Testis (tissue), 5 donors: Measurements from ENCODE around the gene DFFB. TPM values are rescaled to one million over a fixed set of nuclear protein-coding genes. Genes with fewer than 3 reads are reported as not detected.
A peak's percentile ranks its signal among the peaks of the same experiment; 100 is the strongest.
"Not testable (repeated sequence)": the region's sequence is repeated elsewhere in the genome, so short reads cannot be mapped to it uniquely, and the experiment has no call there.

Experiments
- DNase-seq: peaks from one replicate; pipeline ENCODE4 v3.0.0-alpha.2; 2019
- H3K27ac ChIP-seq, 2 donors: fragments of 200-600 bp; sonication (generic); one replicate each; pipeline ENCODE4 v1.5.1; 2019
- H3K27me3 ChIP-seq: fragments of 200-600 bp; sonication (generic); one replicate; pipeline ENCODE4 v1.5.1; 2019
- H3K36me3 ChIP-seq: fragments of 200-600 bp; sonication (generic); one replicate; pipeline ENCODE4 v1.5.1; 2017; ENCODE audit warnings: low read depth; ENCODE audit errors: missing control alignments
- H3K4me1 ChIP-seq: fragments of 200-600 bp; sonication (generic); one replicate; pipeline ENCODE4 v1.5.1; 2019
- H3K4me3 ChIP-seq, 2 donors: fragments of 200-600 bp; sonication (generic); one replicate each; pipeline ENCODE4 v1.5.1; 2017 to 2019
- H3K9me3 ChIP-seq: fragments of 200-600 bp; sonication (generic); one replicate; pipeline ENCODE4 v1.5.1; 2017
- POLR2A ChIP-seq: fragments of 450-650 bp; IDR thresholded peaks from one replicate; pipeline ENCODE4 v1.6.1; 2017; ENCODE audit warnings: antibody characterized with exemption, mild to moderate bottlenecking, moderate library complexity
- WGBS, 2 donors: methylation state at CpG; one replicate each; pipeline ENCODE4 v1.1.5; 2018; 5-methylcytosine and 5-hydroxymethylcytosine counted together
- intact Hi-C: fragments of 100-400 bp; cut with DNase I; formaldehyde crosslinking; loops from one replicate; pipeline ENCODE4 v1.15.1; 2023; ENCODE audit warnings: low total_unique reads
- long read RNA-seq, 2 donors: transcript quantifications; one replicate each; lab custom pipeline, GENCODE V29; 2026
- polyA plus RNA-seq: library from polyadenylated mRNA; stranded (reverse); fragments of 350-450 nt; fragmentation: Illumina TruSeq; extraction: RNeasy Lipid Tissue Mini Kit (QIAGEN cat#74804); gene quantifications from one replicate; pipeline ENCODE4 v1.2.3, GENCODE V29; 2014; ENCODE audit warnings: low read depth, low replicate concordance; ENCODE audit not compliant: insufficient read depth
- total RNA-seq, 2 donors: library from RNA; depleted of rRNA; stranded (reverse); fragments of >200 nt; gene quantifications; one replicate each; pipeline ENCODE4 v1.2.3, GENCODE V29; 2016
- TF ChIP-seq, protein P1 (sequence below), 3 experiments: fragments of 450-650 bp in 2 of 3; fragments of 200-600 bp in 1 of 3; sonication (generic) in 1 of 3; IDR thresholded peaks; one replicate each; pipeline ENCODE4 v1.5.1; 2016 to 2019; ENCODE audit warnings: antibody characterized with exemption in 3 of 3, mild to moderate bottlenecking in 2 of 3, moderate library complexity in 1 of 3

The DFFB gene, protein sequence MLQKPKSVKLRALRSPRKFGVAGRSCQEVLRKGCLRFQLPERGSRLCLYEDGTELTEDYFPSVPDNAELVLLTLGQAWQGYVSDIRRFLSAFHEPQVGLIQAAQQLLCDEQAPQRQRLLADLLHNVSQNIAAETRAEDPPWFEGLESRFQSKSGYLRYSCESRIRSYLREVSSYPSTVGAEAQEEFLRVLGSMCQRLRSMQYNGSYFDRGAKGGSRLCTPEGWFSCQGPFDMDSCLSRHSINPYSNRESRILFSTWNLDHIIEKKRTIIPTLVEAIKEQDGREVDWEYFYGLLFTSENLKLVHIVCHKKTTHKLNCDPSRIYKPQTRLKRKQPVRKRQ
- total RNA-seq (1 to 10 TPM; 6.9 to 8.4 TPM), polyA plus RNA-seq (3.4 TPM)
- long read RNA-seq, donor 1, partial matches to known transcripts = 0 of 1 reads
- long read RNA-seq, donor 1, other reads (novel, unspliced or antisense) = 0 of 1 reads
- long read RNA-seq, donor 2 = 0 reads

DNA sequence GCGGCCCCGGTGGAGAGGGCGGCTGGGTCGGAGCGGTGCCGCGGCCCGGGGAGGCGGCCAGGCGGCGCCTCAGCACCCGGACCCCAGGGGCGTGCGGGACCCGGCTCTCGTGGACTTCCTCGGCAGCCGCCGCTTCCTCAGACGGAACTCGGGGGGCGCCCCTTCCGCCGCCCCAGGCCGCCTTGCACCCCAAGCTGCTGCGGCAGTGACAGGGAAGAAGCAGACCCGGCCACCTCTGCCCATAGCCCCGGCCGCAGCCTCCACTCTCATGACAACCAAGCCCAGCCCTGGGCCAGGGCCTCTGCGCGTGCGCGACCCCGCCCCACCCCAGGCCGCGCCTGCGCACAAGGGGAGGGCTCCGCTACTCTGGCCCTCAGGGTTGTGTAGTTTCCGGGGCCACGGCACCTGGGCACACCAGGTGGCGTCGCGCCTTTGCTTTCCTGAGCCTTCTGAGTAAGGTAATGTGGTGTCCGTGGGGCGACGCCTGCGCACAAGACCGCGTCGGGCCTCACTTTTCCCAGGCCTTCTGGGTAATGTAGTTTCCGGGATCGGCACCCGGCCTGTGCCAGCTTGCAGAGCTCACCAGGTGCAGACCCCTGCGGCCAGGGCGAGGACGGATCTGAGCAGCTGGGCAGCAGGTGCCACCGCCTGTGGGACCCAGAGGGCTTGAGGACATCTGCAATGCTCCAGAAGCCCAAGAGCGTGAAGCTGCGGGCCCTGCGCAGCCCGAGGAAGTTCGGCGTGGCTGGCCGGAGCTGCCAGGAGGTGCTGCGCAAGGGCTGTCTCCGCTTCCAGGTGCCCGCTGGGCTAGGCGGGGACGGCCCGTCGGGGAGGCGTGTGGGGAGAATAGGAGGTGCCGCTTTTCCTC lies at the start of gene DFFB, which contains the start of gene CEP104:
Gene DFFB (plus strand): TSS at position 554 of the 868 bp plus-strand sequence. CDS start 128 bp downstream, at position 682.
Gene CEP104 (minus strand): TSS at position 289 of the 868 bp plus-strand sequence. CDS start 4,804 bp downstream, outside the sequence.
- Histone ChIP-seq H3K27ac (peak within 1 kb of the TSS; percentile 40 to 80), H3K36me3 (no peaks in the 10 kb centered on the region), H3K4me1 (peaks cover 9% of the 10 kb centered on the region), H3K27me3 (no peaks in the 10 kb centered on the region), H3K9me3 (no peaks in the 10 kb centered on the region), H3K4me3 (peak within 1 kb of the TSS; percentile 87 to 97)
- TF ChIP-seq, protein P1, sequence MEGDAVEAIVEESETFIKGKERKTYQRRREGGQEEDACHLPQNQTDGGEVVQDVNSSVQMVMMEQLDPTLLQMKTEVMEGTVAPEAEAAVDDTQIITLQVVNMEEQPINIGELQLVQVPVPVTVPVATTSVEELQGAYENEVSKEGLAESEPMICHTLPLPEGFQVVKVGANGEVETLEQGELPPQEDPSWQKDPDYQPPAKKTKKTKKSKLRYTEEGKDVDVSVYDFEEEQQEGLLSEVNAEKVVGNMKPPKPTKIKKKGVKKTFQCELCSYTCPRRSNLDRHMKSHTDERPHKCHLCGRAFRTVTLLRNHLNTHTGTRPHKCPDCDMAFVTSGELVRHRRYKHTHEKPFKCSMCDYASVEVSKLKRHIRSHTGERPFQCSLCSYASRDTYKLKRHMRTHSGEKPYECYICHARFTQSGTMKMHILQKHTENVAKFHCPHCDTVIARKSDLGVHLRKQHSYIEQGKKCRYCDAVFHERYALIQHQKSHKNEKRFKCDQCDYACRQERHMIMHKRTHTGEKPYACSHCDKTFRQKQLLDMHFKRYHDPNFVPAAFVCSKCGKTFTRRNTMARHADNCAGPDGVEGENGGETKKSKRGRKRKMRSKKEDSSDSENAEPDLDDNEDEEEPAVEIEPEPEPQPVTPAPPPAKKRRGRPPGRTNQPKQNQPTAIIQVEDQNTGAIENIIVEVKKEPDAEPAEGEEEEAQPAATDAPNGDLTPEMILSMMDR (IDR thresholded peaks at IDR 0.05) = peak in 2 of 3 experiments; percentile 4 to 12
- TF ChIP-seq POLR2A = no peak
- 0 to 1% methylated on average over 7 to 72 of the region's 73 CpGs for WGBS, 2 donors
- intact Hi-C loops = no loop called here
- DNase-seq = peak; percentile 93

DNA sequence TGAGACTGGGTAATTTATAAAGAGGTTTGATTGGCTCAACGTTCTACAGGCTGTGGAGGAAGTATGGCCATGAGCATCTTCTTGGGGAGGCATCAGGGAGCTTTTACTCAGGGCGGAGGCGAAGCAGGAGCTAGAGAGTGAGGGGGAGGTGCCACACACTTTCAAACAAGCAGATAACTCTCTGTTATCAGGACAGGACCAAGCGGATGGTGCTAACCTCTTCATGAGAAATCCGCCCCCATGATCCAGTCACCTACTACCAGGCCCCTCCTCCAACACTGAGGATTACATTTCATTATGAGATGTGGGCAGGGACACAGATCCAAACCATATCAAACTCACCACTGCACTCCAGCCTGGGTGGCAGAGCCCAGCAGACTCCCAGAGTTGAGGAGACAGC lies 49.5 kb upstream of the DFFB start:
- no peak for DNase-seq
- no peaks in the 10 kb centered on the region for H3K27me3 ChIP-seq
- H3K27ac ChIP-seq = no peak overlapping the region
- 59 to 100% methylated on average over 2 to 5 of the region's 5 CpGs for WGBS, 2 donors
- no peaks in the 10 kb centered on the region for H3K9me3 ChIP-seq
- no peak for TF ChIP-seq POLR2A
- TF ChIP-seq, protein P1 (IDR thresholded peaks at IDR 0.05) = no peak
- no peaks in the 10 kb centered on the region for H3K36me3 ChIP-seq
- no peak overlapping the region for H3K4me3 ChIP-seq
- H3K4me1 ChIP-seq = no peaks in the 10 kb centered on the region
- intact Hi-C loops = no loop called here

DNA sequence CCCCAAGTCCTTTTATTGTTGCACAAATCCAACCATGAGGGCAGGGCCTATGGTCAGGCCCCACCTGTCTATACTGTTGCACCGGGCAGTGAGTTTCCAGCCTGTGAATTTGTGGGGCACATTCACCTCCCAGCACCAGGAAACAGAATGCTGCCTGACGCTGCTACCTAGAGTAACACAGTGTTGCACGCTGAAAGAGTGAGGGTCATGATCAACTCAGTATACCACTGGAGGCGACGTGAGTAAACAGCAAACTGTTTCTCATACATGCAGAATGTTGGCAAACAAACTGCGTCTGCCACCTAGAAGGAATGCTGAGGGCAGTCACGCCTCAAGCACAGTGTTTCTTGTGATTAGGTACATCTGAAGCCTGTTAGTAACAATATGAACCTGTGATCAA lies 47.6 kb upstream of the DFFB start:
- intact Hi-C loops = no loop called here
- no peak overlapping the region for H3K27ac ChIP-seq
- TF ChIP-seq, protein P1 (IDR thresholded peaks at IDR 0.05) = no peak
- TF ChIP-seq POLR2A = no peak
- H3K27me3 ChIP-seq = no peaks in the 10 kb centered on the region
- no peaks in the 10 kb centered on the region for H3K9me3 ChIP-seq
- H3K36me3 ChIP-seq = no peaks in the 10 kb centered on the region
- no peak for DNase-seq
- WGBS, 2 donors = 71 to 78% methylated on average over 7 of the region's 7 CpGs
- no peak overlapping the region for H3K4me3 ChIP-seq
- no peaks in the 10 kb centered on the region for H3K4me1 ChIP-seq

DNA sequence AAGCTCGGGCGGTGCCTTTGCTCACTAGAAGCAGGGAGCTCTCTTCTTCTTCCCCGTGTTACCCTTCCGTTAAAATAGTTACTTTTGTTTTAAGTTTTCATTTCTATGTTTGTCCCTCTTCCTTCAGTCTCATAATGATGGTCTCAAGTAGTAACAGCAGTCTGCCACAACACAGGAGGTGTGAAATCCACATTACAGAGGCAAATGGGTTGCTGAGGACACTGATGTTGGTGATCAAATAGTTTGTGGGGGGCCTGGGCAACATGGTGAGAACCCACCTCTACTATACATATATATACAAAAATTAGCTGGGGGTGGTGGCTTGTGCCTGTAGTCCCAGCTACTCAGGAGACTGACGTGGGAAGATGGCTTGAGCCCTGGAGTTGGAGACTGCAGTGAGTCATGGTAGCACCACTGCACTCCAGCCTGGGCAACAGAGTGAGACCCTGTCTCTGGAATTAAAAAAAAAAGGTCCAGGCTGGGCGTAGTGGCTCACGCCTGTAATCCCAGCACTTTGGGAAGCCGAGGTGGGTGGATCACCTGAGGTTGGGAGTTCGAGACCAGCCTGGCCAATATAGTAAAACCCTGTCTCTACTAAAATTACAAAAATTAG lies 47.0 kb upstream of the DFFB start:
- DNase-seq, H3K27me3 ChIP-seq, H3K9me3 ChIP-seq, H3K27ac ChIP-seq, H3K36me3 ChIP-seq, intact Hi-C loops, H3K4me3 ChIP-seq, H3K4me1 ChIP-seq: not testable (repeated sequence)
- 67 to 73% methylated on average over 7 to 9 of the region's 9 CpGs for WGBS, 2 donors

DNA sequence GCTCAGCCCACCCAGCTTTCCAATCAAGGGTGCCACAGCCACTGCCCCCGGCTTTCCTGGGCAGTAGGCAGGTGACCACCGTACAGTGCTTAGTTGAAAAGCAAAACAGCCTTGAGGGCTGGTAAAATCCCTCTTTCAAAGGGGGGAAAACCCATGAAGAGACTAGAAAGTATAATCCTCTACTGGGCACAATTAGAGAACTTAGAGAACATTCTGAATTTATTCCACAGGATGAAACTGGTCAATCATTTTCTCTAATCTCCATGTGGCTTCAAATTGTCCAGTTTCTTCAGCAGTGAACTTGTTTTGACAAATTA lies 45.7 kb upstream of the DFFB start:
- no peak for TF ChIP-seq POLR2A
- TF ChIP-seq, protein P1 (IDR thresholded peaks at IDR 0.05) = no peak
- Histone ChIP-seq H3K4me1 (no peaks in the 10 kb centered on the region), H3K36me3 (no peaks in the 10 kb centered on the region), H3K27ac (no peak overlapping the region), H3K4me3 (no peak overlapping the region), H3K27me3 (no peaks in the 10 kb centered on the region), H3K9me3 (no peaks in the 10 kb centered on the region)
- 67 to 69% methylated on average over 2 of the region's 2 CpGs for WGBS, 2 donors
- DNase-seq = no peak
- intact Hi-C loops = no loop called here
